Skeletal muscle satellite cell (primary cell): Measurements from ENCODE around the gene RBFOX1.
"Not testable (repeated sequence)": the region's sequence is repeated elsewhere in the genome, so short reads cannot be mapped to it uniquely, and the experiment has no call there.

Experiments
- H3K27me3 ChIP-seq: 2 replicates; pipeline ENCODE4 v1.7.0; 2013; ENCODE audit warnings: low read length; ENCODE audit not compliant: control insufficient read depth, insufficient read depth
- H3K36me3 ChIP-seq: 2 replicates; pipeline ENCODE4 v1.7.0; 2013; ENCODE audit warnings: mild to moderate bottlenecking, control low read depth, low read length; ENCODE audit not compliant: insufficient read depth
- H3K4me1 ChIP-seq: 2 replicates; pipeline ENCODE4 v1.7.0; 2013; ENCODE audit warnings: low read length; ENCODE audit not compliant: control insufficient read depth, insufficient read depth
- H3K4me2 ChIP-seq: 2 replicates; pipeline ENCODE4 v1.7.0; 2013; ENCODE audit warnings: mild to moderate bottlenecking, low read length
- H3K4me3 ChIP-seq: 2 replicates; pipeline ENCODE4 v1.7.0; 2013; ENCODE audit warnings: low read length
- H3K9ac ChIP-seq: 2 replicates; pipeline ENCODE4 v1.7.0; 2013; ENCODE audit warnings: mild to moderate bottlenecking, low read depth, low read length, moderate library complexity
- H3K9me3 ChIP-seq: replicated peaks from 2 replicates; pipeline ENCODE4 v1.7.0; 2013; ENCODE audit warnings: mild to moderate bottlenecking, control low read depth, low read length

RBFOX1 gene

DNA sequence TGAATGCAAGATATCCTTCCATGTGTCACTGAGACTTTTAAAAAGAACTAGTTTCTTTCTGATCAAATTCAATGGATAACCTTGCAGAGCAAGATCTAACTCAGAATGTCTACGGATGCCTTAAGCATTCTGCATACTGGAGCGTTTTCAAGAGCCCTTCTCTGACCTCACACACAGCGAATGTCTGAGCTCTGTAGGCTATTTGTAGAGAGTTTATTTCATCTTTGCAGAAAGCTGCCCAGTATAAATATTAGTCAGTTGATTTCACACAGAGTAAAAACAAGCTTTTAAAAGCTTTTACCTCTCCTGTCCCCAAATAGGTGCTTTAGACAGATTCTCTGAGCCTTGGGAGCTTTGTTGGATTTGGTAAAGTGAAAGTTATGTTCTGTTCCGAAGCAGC, 165.0 kb downstream of the RBFOX1 start:
- Histone ChIP-seq H3K27me3 (no peaks in the 10 kb centered on the region), H3K4me1 (no peaks in the 10 kb centered on the region), H3K36me3 (no peaks in the 10 kb centered on the region), H3K4me3 (no peak overlapping the region), H3K9ac (no peak overlapping the region), H3K9me3 (peaks cover 3% of the 10 kb centered on the region), H3K4me2 (no peak overlapping the region)

GRCh38 chr16:7501868-7502267, 169.2 kb downstream of the RBFOX1 start:
- H3K4me2 ChIP-seq = no peak overlapping the region
- H3K4me3 ChIP-seq = no peak overlapping the region
- no peaks in the 10 kb centered on the region for H3K36me3 ChIP-seq
- no peak overlapping the region for H3K9ac ChIP-seq
- H3K9me3 ChIP-seq = peaks cover 3% of the 10 kb centered on the region
- no peaks in the 10 kb centered on the region for H3K4me1 ChIP-seq
- no peaks in the 10 kb centered on the region for H3K27me3 ChIP-seq

DNA sequence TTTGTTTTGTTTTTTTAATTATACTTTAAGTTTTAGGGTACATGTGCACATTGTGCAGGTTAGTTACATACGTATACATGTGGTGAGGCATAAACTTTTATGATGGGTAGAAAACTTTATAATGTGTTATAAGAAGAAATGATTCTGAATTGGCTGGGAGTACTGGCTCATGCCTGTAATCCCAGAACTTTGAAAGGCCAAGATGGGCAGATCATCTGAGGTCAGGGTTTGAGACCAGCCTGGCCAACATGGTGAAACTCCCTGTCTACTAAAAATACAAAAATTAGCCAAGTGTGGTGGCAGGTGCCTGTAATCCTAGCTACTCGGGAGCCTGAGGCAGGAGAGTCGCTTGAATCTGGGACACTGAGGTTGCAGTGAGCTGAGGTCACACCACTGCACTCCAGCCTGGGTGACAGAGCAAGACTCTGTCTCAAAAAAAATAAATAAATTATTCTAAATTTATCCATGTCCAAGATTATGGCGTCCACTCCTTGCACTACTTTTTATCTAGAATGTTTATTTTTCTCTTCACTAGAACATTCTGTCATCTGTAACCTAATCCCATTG, 170.0 kb downstream of the RBFOX1 start:
- H3K9ac ChIP-seq, H3K36me3 ChIP-seq, H3K4me2 ChIP-seq, H3K4me1 ChIP-seq, H3K4me3 ChIP-seq, H3K27me3 ChIP-seq, H3K9me3 ChIP-seq: not testable (repeated sequence)

DNA sequence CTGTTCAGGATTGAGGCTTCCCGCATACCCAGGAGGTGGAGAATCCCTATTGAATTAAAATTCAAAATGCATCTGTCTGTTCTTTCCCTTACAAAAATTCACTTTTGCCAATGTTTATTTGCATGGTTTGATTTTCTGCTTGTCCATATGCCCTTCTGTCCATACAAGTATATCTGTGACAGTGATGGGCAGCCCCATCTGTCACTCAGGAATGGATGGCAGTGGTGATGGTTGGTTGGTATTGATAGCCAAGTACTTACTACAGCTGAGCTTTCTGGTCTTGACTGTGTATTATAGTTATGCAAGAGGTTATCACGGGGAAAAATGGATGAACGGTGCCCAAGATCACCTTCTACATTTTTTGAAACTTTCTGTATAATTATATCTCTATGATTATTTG, 171.0 kb downstream of the RBFOX1 start:
- Histone ChIP-seq H3K4me3 (no peak overlapping the region), H3K9ac (no peak overlapping the region), H3K4me1 (no peaks in the 10 kb centered on the region), H3K4me2 (no peak overlapping the region), H3K9me3 (no peaks in the 10 kb centered on the region), H3K27me3 (no peaks in the 10 kb centered on the region), H3K36me3 (no peaks in the 10 kb centered on the region)

GRCh38 chr16:7504844-7505243, 172.2 kb downstream of the RBFOX1 start:
- Histone ChIP-seq H3K4me1 (no peaks in the 10 kb centered on the region), H3K9me3 (no peaks in the 10 kb centered on the region), H3K4me2 (no peak overlapping the region), H3K36me3 (no peaks in the 10 kb centered on the region), H3K27me3 (no peaks in the 10 kb centered on the region), H3K4me3 (no peak overlapping the region), H3K9ac (no peak overlapping the region)

DNA sequence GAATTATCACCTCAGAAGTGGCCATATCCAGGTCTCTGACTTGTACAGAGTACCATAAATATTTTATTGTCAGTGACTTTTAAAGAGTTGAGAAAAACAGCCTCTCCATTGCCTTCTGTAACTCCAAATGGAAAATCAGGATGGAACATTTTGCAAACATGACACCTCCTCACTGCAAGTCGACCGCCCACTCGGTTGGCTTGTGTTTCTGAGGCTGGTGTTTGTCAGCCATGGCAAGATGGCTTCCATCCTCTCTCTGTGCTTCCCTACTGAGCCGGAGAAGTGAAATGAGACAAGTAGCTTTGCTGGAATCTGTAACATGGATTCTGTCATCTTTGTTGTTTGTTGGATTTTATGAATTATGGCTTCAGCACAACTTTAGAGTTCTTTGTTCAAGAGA, 172.8 kb downstream of the RBFOX1 start:
- no peaks in the 10 kb centered on the region for H3K9me3 ChIP-seq
- no peaks in the 10 kb centered on the region for H3K4me1 ChIP-seq
- H3K9ac ChIP-seq = no peak overlapping the region
- H3K27me3 ChIP-seq = no peaks in the 10 kb centered on the region
- no peak overlapping the region for H3K4me3 ChIP-seq
- no peak overlapping the region for H3K4me2 ChIP-seq
- no peaks in the 10 kb centered on the region for H3K36me3 ChIP-seq

DNA sequence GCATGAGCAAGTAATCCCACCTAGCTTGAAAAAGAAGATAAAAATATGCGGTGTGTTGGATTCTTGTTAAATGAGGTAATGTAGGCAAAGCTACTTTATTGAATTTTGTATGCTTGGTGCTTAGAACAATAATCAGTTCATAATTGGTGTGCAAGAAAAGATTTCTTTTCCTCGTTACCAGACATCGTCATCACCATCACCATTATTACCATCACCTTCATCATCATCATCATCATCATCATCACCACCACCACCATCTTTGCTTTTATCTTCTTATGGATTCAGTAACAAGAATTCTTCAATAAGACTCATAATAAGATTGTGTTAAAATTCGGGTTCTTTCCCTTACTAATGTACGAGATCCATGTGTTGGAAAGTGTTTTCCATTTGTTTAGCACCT, 173.7 kb downstream of the RBFOX1 start:
- H3K9ac ChIP-seq = no peak overlapping the region
- no peaks in the 10 kb centered on the region for H3K4me1 ChIP-seq
- H3K4me3 ChIP-seq = no peak overlapping the region
- H3K4me2 ChIP-seq = no peak overlapping the region
- H3K36me3 ChIP-seq = no peaks in the 10 kb centered on the region
- no peaks in the 10 kb centered on the region for H3K9me3 ChIP-seq
- no peaks in the 10 kb centered on the region for H3K27me3 ChIP-seq

DNA sequence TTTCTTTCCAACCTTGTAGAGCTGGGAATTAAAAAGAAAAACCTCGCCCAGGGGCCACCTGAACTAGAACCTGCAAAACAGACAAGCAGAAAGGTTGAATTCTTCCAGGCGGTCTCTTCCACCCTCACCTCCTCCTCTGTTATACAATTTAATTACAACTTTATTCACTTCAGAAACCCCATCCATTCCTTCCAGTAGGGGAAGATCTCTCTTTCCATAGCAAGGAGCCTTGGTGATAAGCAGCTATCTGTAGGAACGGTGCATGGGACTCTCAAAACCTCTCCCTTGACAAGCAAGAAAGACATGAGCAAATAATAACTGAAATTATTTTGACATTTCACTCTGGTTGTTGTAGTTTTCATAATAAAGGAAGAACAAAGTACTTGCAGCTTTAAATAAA, 176.0 kb downstream of the RBFOX1 start:
- Histone ChIP-seq H3K4me2 (no peak overlapping the region), H3K4me1 (no peaks in the 10 kb centered on the region), H3K36me3 (no peaks in the 10 kb centered on the region), H3K27me3 (no peaks in the 10 kb centered on the region), H3K4me3 (no peak overlapping the region), H3K9ac (no peak overlapping the region), H3K9me3 (no peaks in the 10 kb centered on the region)

DNA sequence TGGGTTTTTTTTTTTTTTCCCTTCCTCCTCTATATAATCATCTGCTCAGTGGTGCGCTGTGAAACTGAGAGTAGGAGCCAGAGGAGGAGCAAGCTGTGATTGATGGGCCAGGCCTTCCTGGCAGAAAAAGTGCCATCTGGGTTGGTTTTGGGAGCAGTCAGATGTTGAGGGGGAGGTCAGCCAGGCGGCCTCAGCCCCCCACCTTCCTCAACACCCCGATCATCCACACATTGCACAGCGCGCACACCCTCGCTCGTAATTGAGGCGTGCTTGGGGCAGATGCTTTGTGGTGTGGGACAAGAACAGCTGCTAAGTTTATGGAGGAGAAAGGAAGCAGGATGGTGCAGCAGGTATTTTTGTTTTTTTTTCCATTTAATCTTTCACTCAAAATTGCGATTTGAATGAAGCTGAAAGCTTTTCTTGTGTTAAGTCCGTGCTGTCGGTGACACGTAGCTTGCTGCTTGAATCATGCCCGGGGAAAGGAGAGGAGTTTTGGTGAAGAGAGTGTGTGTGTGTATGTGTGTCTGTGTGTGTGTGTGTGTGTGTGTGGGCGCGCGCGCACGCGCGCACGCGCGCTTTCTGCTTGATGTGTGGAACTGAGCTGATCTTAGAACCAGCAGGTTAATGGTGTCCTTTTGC, 177.4 kb downstream of the RBFOX1 start:
- Histone ChIP-seq H3K27me3 (no peaks in the 10 kb centered on the region), H3K36me3 (no peaks in the 10 kb centered on the region), H3K4me1 (no peaks in the 10 kb centered on the region), H3K4me2 (peak overlapping the region; percentile 33), H3K9me3 (no peaks in the 10 kb centered on the region), H3K9ac (no peak overlapping the region), H3K4me3 (no peak overlapping the region)

GRCh38 chr16:7511549-7512260, 179.1 kb downstream of the RBFOX1 start:
- H3K4me1 ChIP-seq = no peaks in the 10 kb centered on the region
- no peak overlapping the region for H3K9ac ChIP-seq
- no peaks in the 10 kb centered on the region for H3K27me3 ChIP-seq
- no peaks in the 10 kb centered on the region for H3K36me3 ChIP-seq
- H3K9me3 ChIP-seq = no peaks in the 10 kb centered on the region
- H3K4me2 ChIP-seq = no peak overlapping the region
- H3K4me3 ChIP-seq = no peak overlapping the region

GRCh38 chr16:7512503-7512902, 179.9 kb downstream of the RBFOX1 start:
- no peaks in the 10 kb centered on the region for H3K9me3 ChIP-seq
- no peak overlapping the region for H3K4me3 ChIP-seq
- no peak overlapping the region for H3K9ac ChIP-seq
- H3K27me3 ChIP-seq = no peaks in the 10 kb centered on the region
- H3K4me1 ChIP-seq = no peaks in the 10 kb centered on the region
- H3K4me2 ChIP-seq = no peak overlapping the region
- no peaks in the 10 kb centered on the region for H3K36me3 ChIP-seq

DNA sequence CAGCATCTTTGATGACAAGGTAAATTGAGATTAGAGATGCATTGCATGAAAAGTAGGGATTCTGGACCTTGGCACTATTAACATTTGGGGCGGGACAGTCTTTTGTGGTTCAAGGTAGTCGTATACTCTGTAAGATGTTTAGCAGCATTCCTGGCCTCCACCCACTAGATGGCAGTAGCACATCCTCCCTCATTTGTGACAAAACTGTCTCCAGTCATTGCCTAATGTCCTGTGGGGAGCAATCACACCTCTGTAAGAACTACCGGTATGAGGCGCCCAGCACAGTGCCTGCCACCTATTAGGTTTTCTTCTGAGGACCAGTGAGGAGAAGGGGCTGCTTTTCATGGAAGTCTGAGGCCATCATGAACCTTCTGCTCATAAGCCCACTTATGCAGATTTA, 180.8 kb downstream of the RBFOX1 start:
- Histone ChIP-seq H3K9ac (no peak overlapping the region), H3K4me3 (no peak overlapping the region), H3K36me3 (no peaks in the 10 kb centered on the region), H3K4me2 (no peak overlapping the region), H3K27me3 (no peaks in the 10 kb centered on the region), H3K4me1 (no peaks in the 10 kb centered on the region), H3K9me3 (no peaks in the 10 kb centered on the region)
